ENCODE results near the gene OSBPL3.

The OSBPL3 gene

GRCh38 chr7:24760968-24761367, 219.0 kb downstream of the OSBPL3 start:
- DNase-seq (ENCODE audit: low read depth): no peak

- no peak for DNase-seq (ENCODE audit: low read depth)
Observed at GRCh38 chr7:24757353-24758275, 222.4 kb downstream of the OSBPL3 start, which contains the start of gene GSDME. Gene GSDME, minus strand, starts transcription at chr7:24757464. Its CDS starts 7,690 bp downstream, at chr7:24749774.

- no peak for DNase-seq (ENCODE audit: low read depth)
Observed at GRCh38 chr7:24756545-24757352, 223.2 kb downstream of the OSBPL3 start.

- DNase-seq (ENCODE audit: low read depth): no peak
Observed at GRCh38 chr7:24755541-24756407, 224.2 kb downstream of the OSBPL3 start.

GRCh38 chr7:24754906-24755506, 225.0 kb downstream of the OSBPL3 start:
- DNase-seq (ENCODE audit: low read depth): no peak

GRCh38 chr7:24752073-24752800, 227.7 kb downstream of the OSBPL3 start:
- no peak for DNase-seq (ENCODE audit: low read depth)

GRCh38 chr7:24751484-24751883, 228.5 kb downstream of the OSBPL3 start:
- DNase-seq (ENCODE audit: low read depth): no peak

- DNase-seq (ENCODE audit: low read depth): no peak
Observed at GRCh38 chr7:24750441-24751055, 229.4 kb downstream of the OSBPL3 start.

GRCh38 chr7:24748521-24748920, 231.5 kb downstream of the OSBPL3 start:
- no peak for DNase-seq (ENCODE audit: low read depth)
